ENCODE data around the gene TANC1. TPM values are rescaled to one million over a fixed set of nuclear protein-coding genes. Genes with fewer than 3 reads are reported as not detected.

TANC1 gene
- total RNA-seq, 6 experiments from 2014 or later: 22.4 to 27.7 (median 23.1) TPM

GRCh38 chr2:159153951-159154350, 185.5 kb downstream of the TANC1 start:
- no peaks in the 10 kb centered on the region for H3K27me3 Mint-ChIP-seq (ENCODE audit: insufficient read depth)
- DNase-seq: no peak
- no peak for TF ChIP-seq CTCF (IDR thresholded peaks at IDR 0.05)
- peaks cover 38% of the 10 kb centered on the region for H3K4me1 Mint-ChIP-seq (ENCODE audit: low read depth)
- no peak overlapping the region for H3K27ac Mint-ChIP-seq
- no peak overlapping the region for H3K4me3 Mint-ChIP-seq
- H3K36me3 Mint-ChIP-seq (ENCODE audit: low read depth): peaks cover 21% of the 10 kb centered on the region
- H3K9me3 Mint-ChIP-seq: no peaks in the 10 kb centered on the region

- Mint-ChIP-seq H3K4me1 (ENCODE audit: low read depth) (peaks cover 38% of the 10 kb centered on the region), H3K36me3 (ENCODE audit: low read depth) (peaks cover 24% of the 10 kb centered on the region), H3K4me3 (no peak overlapping the region), H3K27me3 (ENCODE audit: insufficient read depth) (no peaks in the 10 kb centered on the region), H3K9me3 (no peaks in the 10 kb centered on the region), H3K27ac (no peak overlapping the region)
- DNase-seq: no peak
- no peak for TF ChIP-seq CTCF (IDR thresholded peaks at IDR 0.05)
Measured at GRCh38 chr2:159154366-159154765, 185.9 kb downstream of the TANC1 start.

- TF ChIP-seq CTCF (IDR thresholded peaks at IDR 0.05): no peak
- no peaks in the 10 kb centered on the region for H3K27me3 Mint-ChIP-seq (ENCODE audit: insufficient read depth)
- no peak overlapping the region for H3K4me3 Mint-ChIP-seq
- no peaks in the 10 kb centered on the region for H3K9me3 Mint-ChIP-seq
- H3K27ac Mint-ChIP-seq: no peak overlapping the region
- H3K4me1 Mint-ChIP-seq (ENCODE audit: low read depth): peaks cover 38% of the 10 kb centered on the region
- H3K36me3 Mint-ChIP-seq (ENCODE audit: low read depth): peaks cover 27% of the 10 kb centered on the region
- DNase-seq: no peak
Measured at GRCh38 chr2:159155320-159155719, 186.9 kb downstream of the TANC1 start.

GRCh38 chr2:159155791-159156190, 187.4 kb downstream of the TANC1 start:
- Mint-ChIP-seq H3K9me3 (no peaks in the 10 kb centered on the region), H3K4me3 (no peak overlapping the region), H3K36me3 (ENCODE audit: low read depth) (peaks cover 29% of the 10 kb centered on the region), H3K27me3 (ENCODE audit: insufficient read depth) (0 out of 2 replicates have a peak, but pooled peaks cover 2% of the 10 kb centered on the region), H3K4me1 (ENCODE audit: low read depth) (peaks cover 42% of the 10 kb centered on the region), H3K27ac (no peak overlapping the region)
- no peak for TF ChIP-seq CTCF (IDR thresholded peaks at IDR 0.05)
- no peak for DNase-seq

GRCh38 chr2:159156834-159157233, 188.4 kb downstream of the TANC1 start:
- no peak for TF ChIP-seq CTCF (IDR thresholded peaks at IDR 0.05)
- H3K9me3 Mint-ChIP-seq: no peaks in the 10 kb centered on the region
- peaks cover 53% of the 10 kb centered on the region for H3K4me1 Mint-ChIP-seq (ENCODE audit: low read depth)
- H3K36me3 Mint-ChIP-seq (ENCODE audit: low read depth): peaks cover 19% of the 10 kb centered on the region
- 0 out of 2 replicates have a peak, but pooled peaks cover 2% of the 10 kb centered on the region for H3K27me3 Mint-ChIP-seq (ENCODE audit: insufficient read depth)
- no peak overlapping the region for H3K27ac Mint-ChIP-seq
- no peak overlapping the region for H3K4me3 Mint-ChIP-seq
- no peak for DNase-seq
